Progenitor cell of endocrine pancreas (in vitro differentiated cells): ENCODE measurements around the gene PRICKLE3. TPM values are rescaled to one million over a fixed set of nuclear protein-coding genes. Genes with fewer than 3 reads are reported as not detected.
"Not testable (repeated sequence)": the region's sequence is repeated elsewhere in the genome, so short reads cannot be mapped to it uniquely, and the experiment has no call there.

Experiments
- DNase-seq: peaks from one replicate; pipeline ENCODE4 v3.0.0; 2021; ENCODE audit warnings: low spot score; ENCODE audit not compliant: unreplicated experiment
- H3K27ac Mint-ChIP-seq: 2 replicates; pipeline ENCODE4 v1.8.0; 2021; ENCODE audit warnings: mild to moderate bottlenecking, moderate library complexity, mixed read lengths
- H3K27me3 Mint-ChIP-seq: 2 replicates; pipeline ENCODE4 v1.8.0; 2021; ENCODE audit warnings: mixed read lengths
- H3K36me3 Mint-ChIP-seq: 2 replicates; pipeline ENCODE4 v1.8.0; 2022; ENCODE audit warnings: mixed read lengths; ENCODE audit not compliant: insufficient read depth
- H3K4me1 Mint-ChIP-seq: 2 replicates; pipeline ENCODE4 v1.8.0; 2021; ENCODE audit warnings: low read depth, mixed read lengths
- H3K4me3 Mint-ChIP-seq: 2 replicates; pipeline ENCODE4 v1.8.0; 2021; ENCODE audit warnings: low read depth, mild to moderate bottlenecking, moderate library complexity, mixed read lengths
- H3K9me3 Mint-ChIP-seq: 2 replicates; pipeline ENCODE4 v1.8.0; 2021; ENCODE audit warnings: low read depth, mixed read lengths
- CTCF ChIP-seq: fragments of 200-600 bp; sonication (generic); IDR thresholded peaks from one replicate; pipeline ENCODE4 v1.5.0; 2021; ENCODE audit warnings: antibody characterized with exemption, mild to moderate bottlenecking; ENCODE audit not compliant: unreplicated experiment
- total RNA-seq: library from RNA; stranded (reverse); gene quantifications from 2 replicates; pipeline ENCODE4 v1.2.1, GENCODE V29; 2021

The PRICKLE3 gene
- total RNA-seq, 1 donor from 2014 or later = 6.2 TPM

- Mint-ChIP-seq H3K36me3 (peaks cover 9% of the 10 kb centered on the region), H3K27ac (no peak overlapping the region), H3K4me3 (no peak overlapping the region), H3K4me1 (peaks cover 3% of the 10 kb centered on the region), H3K27me3 (no peaks in the 10 kb centered on the region), H3K9me3 (peaks cover 26% of the 10 kb centered on the region)
- DNase-seq = no peak
- no peak for TF ChIP-seq CTCF
These were observed 38.2 kb downstream of the PRICKLE3 start for GRCh38 chrX:49147936-49148335.

- Mint-ChIP-seq H3K27me3 (no peaks in the 10 kb centered on the region), H3K9me3 (peaks cover 29% of the 10 kb centered on the region), H3K4me1 (peaks cover 3% of the 10 kb centered on the region), H3K27ac (no peak overlapping the region), H3K4me3 (no peak overlapping the region), H3K36me3 (peaks cover 9% of the 10 kb centered on the region)
- TF ChIP-seq CTCF = no peak
- DNase-seq = no peak
These were observed 38.9 kb downstream of the PRICKLE3 start for GRCh38 chrX:49147282-49147681.

- not testable (repeated sequence) for H3K27ac Mint-ChIP-seq, H3K27me3 Mint-ChIP-seq, DNase-seq, H3K4me1 Mint-ChIP-seq, H3K4me3 Mint-ChIP-seq
- Mint-ChIP-seq H3K36me3 (peaks cover 13% of the 10 kb centered on the region), H3K9me3 (peaks cover 37% of the 10 kb centered on the region)
These were observed 43.0 kb downstream of the PRICKLE3 start for GRCh38 chrX:49143154-49143553.

GRCh38 chrX:49142264-49142663 is 43.9 kb downstream of the PRICKLE3 start:
- not testable (repeated sequence) for H3K4me1 Mint-ChIP-seq, H3K27me3 Mint-ChIP-seq, H3K27ac Mint-ChIP-seq, H3K4me3 Mint-ChIP-seq, DNase-seq
- H3K9me3 Mint-ChIP-seq = peaks cover 29% of the 10 kb centered on the region
- peaks cover 12% of the 10 kb centered on the region for H3K36me3 Mint-ChIP-seq

- Mint-ChIP-seq H3K4me3 (no peak overlapping the region), H3K9me3 (peaks cover 33% of the 10 kb centered on the region), H3K4me1 (no peaks in the 10 kb centered on the region)
These were observed 46.5 kb downstream of the PRICKLE3 start for GRCh38 chrX:49139713-49140112.

GRCh38 chrX:49137492-49137891 is 48.7 kb downstream of the PRICKLE3 start:
- no peaks in the 10 kb centered on the region for H3K27me3 Mint-ChIP-seq
- H3K36me3 Mint-ChIP-seq = peaks cover 15% of the 10 kb centered on the region
- H3K4me1 Mint-ChIP-seq = no peaks in the 10 kb centered on the region
- DNase-seq = no peak
- no peak overlapping the region for H3K27ac Mint-ChIP-seq
- no peak overlapping the region for H3K4me3 Mint-ChIP-seq
- peaks cover 27% of the 10 kb centered on the region for H3K9me3 Mint-ChIP-seq
- TF ChIP-seq CTCF = no peak

More at GRCh38 chrX:49139713-49140112, 46.5 kb downstream of the PRICKLE3 start:
- Mint-ChIP-seq H3K36me3 (peaks cover 15% of the 10 kb centered on the region), H3K27ac (no peak overlapping the region), H3K27me3 (no peaks in the 10 kb centered on the region)
- no peak for TF ChIP-seq CTCF
- no peak for DNase-seq
